ENCODE data around the gene ACP4. TPM values are rescaled to one million over a fixed set of nuclear protein-coding genes. Genes with fewer than 3 reads are reported as not detected.
"Not testable (repeated sequence)": the region's sequence is repeated elsewhere in the genome, so short reads cannot be mapped to it uniquely, and the experiment has no call there.

Gene ACP4
- total RNA-seq, 1 donor from 2014 or later: not detected

GRCh38 chr19:50804420-50805272, 14.4 kb downstream of the ACP4 start:
- no peaks in the 10 kb centered on the region for H3K27me3 Mint-ChIP-seq (ENCODE audit: low read depth)
- H3K9me3 Mint-ChIP-seq: no peaks in the 10 kb centered on the region
- peak overlapping the region; percentile 96 for H3K27ac Mint-ChIP-seq
- peak overlapping the region; percentile 97 for H3K4me3 Mint-ChIP-seq (ENCODE audit: low read depth)
- peaks cover 18% of the 10 kb centered on the region for H3K4me1 Mint-ChIP-seq (ENCODE audit: low read depth)
- H3K36me3 Mint-ChIP-seq (ENCODE audit: low read depth): peaks cover 44% of the 10 kb centered on the region
- peak; percentile 98 for DNase-seq (ENCODE audit: low spot score)
- intact Hi-C loops (cut with micrococcal nuclease): loop anchor here (1.0 to 10.0 kb wide), 4 partner anchors 13 to 304 kb away; partner anchors contain the start of genes ASPDH, CTU1 and JOSD2

GRCh38 chr19:50808856-50809255, 18.6 kb downstream of the ACP4 start:
- H3K4me1 Mint-ChIP-seq (ENCODE audit: low read depth): peaks cover 9% of the 10 kb centered on the region
- peaks cover 8% of the 10 kb centered on the region for H3K36me3 Mint-ChIP-seq (ENCODE audit: low read depth)
- no peak overlapping the region for H3K27ac Mint-ChIP-seq
- no peak overlapping the region for H3K4me3 Mint-ChIP-seq (ENCODE audit: low read depth)
- no peak for DNase-seq (ENCODE audit: low spot score)
- intact Hi-C loops (cut with micrococcal nuclease): loop anchor here (10.0 kb wide), 1 partner anchor 294 kb away; the partner anchor contains the start of genes ASPDH and JOSD2
- H3K27me3 Mint-ChIP-seq (ENCODE audit: low read depth): peaks cover 6% of the 10 kb centered on the region
- H3K9me3 Mint-ChIP-seq: no peaks in the 10 kb centered on the region

GRCh38 chr19:50811622-50812238, 21.5 kb downstream of the ACP4 start:
- intact Hi-C loops (cut with micrococcal nuclease); H3K9me3 Mint-ChIP-seq: not testable (repeated sequence)
- H3K27me3 Mint-ChIP-seq (ENCODE audit: low read depth): peaks cover 10% of the 10 kb centered on the region

GRCh38 chr19:50812474-50812873, 22.3 kb downstream of the ACP4 start:
- peaks cover 10% of the 10 kb centered on the region for H3K9me3 Mint-ChIP-seq
- no peaks in the 10 kb centered on the region for H3K36me3 Mint-ChIP-seq (ENCODE audit: low read depth)
- no peak overlapping the region for H3K27ac Mint-ChIP-seq
- peaks cover 11% of the 10 kb centered on the region for H3K4me1 Mint-ChIP-seq (ENCODE audit: low read depth)
- DNase-seq (ENCODE audit: low spot score): no peak
- peaks cover 10% of the 10 kb centered on the region for H3K27me3 Mint-ChIP-seq (ENCODE audit: low read depth)
- intact Hi-C loops (cut with micrococcal nuclease): no loop called here
- no peak overlapping the region for H3K4me3 Mint-ChIP-seq (ENCODE audit: low read depth)

More at GRCh38 chr19:50811622-50812238, 21.5 kb downstream of the ACP4 start:
- not testable (repeated sequence) for H3K4me3 Mint-ChIP-seq (ENCODE audit: low read depth); H3K4me1 Mint-ChIP-seq (ENCODE audit: low read depth); DNase-seq (ENCODE audit: low spot score); H3K36me3 Mint-ChIP-seq (ENCODE audit: low read depth); H3K27ac Mint-ChIP-seq

GRCh38 chr19:50814883-50815282, 24.7 kb downstream of the ACP4 start:
- peaks cover 10% of the 10 kb centered on the region for H3K9me3 Mint-ChIP-seq
- peaks cover 16% of the 10 kb centered on the region for H3K27me3 Mint-ChIP-seq (ENCODE audit: low read depth)
- DNase-seq (ENCODE audit: low spot score): no peak
- intact Hi-C loops (cut with micrococcal nuclease): no loop called here
- H3K27ac Mint-ChIP-seq: no peak overlapping the region
- H3K4me1 Mint-ChIP-seq (ENCODE audit: low read depth): peaks cover 23% of the 10 kb centered on the region
- H3K4me3 Mint-ChIP-seq (ENCODE audit: low read depth): no peak overlapping the region
- H3K36me3 Mint-ChIP-seq (ENCODE audit: low read depth): no peaks in the 10 kb centered on the region

GRCh38 chr19:50815439-50815838, 25.2 kb downstream of the ACP4 start:
- H3K27me3 Mint-ChIP-seq (ENCODE audit: low read depth): peaks cover 20% of the 10 kb centered on the region
- peaks cover 10% of the 10 kb centered on the region for H3K9me3 Mint-ChIP-seq
- intact Hi-C loops (cut with micrococcal nuclease): no loop called here
- no peak for DNase-seq (ENCODE audit: low spot score)
- H3K27ac Mint-ChIP-seq: no peak overlapping the region
- peaks cover 28% of the 10 kb centered on the region for H3K4me1 Mint-ChIP-seq (ENCODE audit: low read depth)
- H3K4me3 Mint-ChIP-seq (ENCODE audit: low read depth): no peak overlapping the region
- no peaks in the 10 kb centered on the region for H3K36me3 Mint-ChIP-seq (ENCODE audit: low read depth)

- intact Hi-C loops (cut with micrococcal nuclease): loop anchor here (1.0 kb wide), 1 partner anchor 14 kb away; no protein-coding TSS in a partner anchor
- Mint-ChIP-seq H3K4me3 (ENCODE audit: low read depth) (peak overlapping the region; percentile 86), H3K9me3 (peaks cover 10% of the 10 kb centered on the region), H3K4me1 (ENCODE audit: low read depth) (peaks cover 32% of the 10 kb centered on the region), H3K27ac (peak overlapping the region; percentile 91), H3K36me3 (ENCODE audit: low read depth) (no peaks in the 10 kb centered on the region), H3K27me3 (ENCODE audit: low read depth) (peaks cover 32% of the 10 kb centered on the region)
- peak; percentile 61 for DNase-seq (ENCODE audit: low spot score)
These were observed 28.0 kb downstream of the ACP4 start for GRCh38 chr19:50817941-50818858.

- H3K9me3 Mint-ChIP-seq: peaks cover 10% of the 10 kb centered on the region
- H3K36me3 Mint-ChIP-seq (ENCODE audit: low read depth): no peaks in the 10 kb centered on the region
- no peak for DNase-seq (ENCODE audit: low spot score)
- H3K4me1 Mint-ChIP-seq (ENCODE audit: low read depth): peaks cover 32% of the 10 kb centered on the region
- H3K27me3 Mint-ChIP-seq (ENCODE audit: low read depth): peaks cover 32% of the 10 kb centered on the region
- intact Hi-C loops (cut with micrococcal nuclease): no loop called here
- H3K4me3 Mint-ChIP-seq (ENCODE audit: low read depth): peak overlapping the region; percentile 86
- peak overlapping the region; percentile 9 for H3K27ac Mint-ChIP-seq
These were observed 28.8 kb downstream of the ACP4 start for GRCh38 chr19:50818859-50819472.

GRCh38 chr19:50819636-50820035, 29.4 kb downstream of the ACP4 start:
- peaks cover 10% of the 10 kb centered on the region for H3K9me3 Mint-ChIP-seq
- peak overlapping the region; percentile 61 for H3K4me3 Mint-ChIP-seq (ENCODE audit: low read depth)
- peaks cover 32% of the 10 kb centered on the region for H3K27me3 Mint-ChIP-seq (ENCODE audit: low read depth)
- intact Hi-C loops (cut with micrococcal nuclease): no loop called here
- H3K4me1 Mint-ChIP-seq (ENCODE audit: low read depth): peaks cover 32% of the 10 kb centered on the region
- no peak for DNase-seq (ENCODE audit: low spot score)
- no peak overlapping the region for H3K27ac Mint-ChIP-seq
- no peaks in the 10 kb centered on the region for H3K36me3 Mint-ChIP-seq (ENCODE audit: low read depth)

GRCh38 chr19:50820086-50820485, 29.9 kb downstream of the ACP4 start:
- H3K27me3 Mint-ChIP-seq (ENCODE audit: low read depth): peaks cover 31% of the 10 kb centered on the region

GRCh38 chr19:50820549-50821247, 30.5 kb downstream of the ACP4 start:
- Mint-ChIP-seq H3K36me3 (ENCODE audit: low read depth) (no peaks in the 10 kb centered on the region), H3K4me1 (ENCODE audit: low read depth) (peaks cover 32% of the 10 kb centered on the region), H3K4me3 (ENCODE audit: low read depth) (peak overlapping the region; percentile 61), H3K27ac (peak overlapping the region; percentile 58), H3K27me3 (ENCODE audit: low read depth) (peaks cover 31% of the 10 kb centered on the region), H3K9me3 (peaks cover 10% of the 10 kb centered on the region)
- no peak for DNase-seq (ENCODE audit: low spot score)
- intact Hi-C loops (cut with micrococcal nuclease): no loop called here

More at GRCh38 chr19:50820086-50820485, 29.9 kb downstream of the ACP4 start:
- Mint-ChIP-seq H3K4me1 (ENCODE audit: low read depth) (peaks cover 32% of the 10 kb centered on the region), H3K9me3 (peaks cover 10% of the 10 kb centered on the region), H3K4me3 (ENCODE audit: low read depth) (peak overlapping the region; percentile 61), H3K36me3 (ENCODE audit: low read depth) (no peaks in the 10 kb centered on the region), H3K27ac (peak overlapping the region; percentile 58)
- no peak for DNase-seq (ENCODE audit: low spot score)
- intact Hi-C loops (cut with micrococcal nuclease): no loop called here

Data from activated T-helper 2 cell treated with anti-CD3 and anti-CD28 coated beads, Interferon-gamma antibody, Interleukin-2, Interleukin-4, amounts not matched to agents 10 μg/mL and 5 μg/mL and 100 μg/mL, durations not matched to agents 14 hours and 24 hours and 36 hours (primary cell).